CD4-positive, alpha-beta T cell (primary cell): ENCODE measurements around the gene AREG. TPM values are rescaled to one million over a fixed set of nuclear protein-coding genes. Genes with fewer than 3 reads are reported as not detected.

ENCODE experiments used
- ATAC-seq: fragments of 200-7000 bp; cut with Tn5 transposase; one replicate; pipeline ENCODE4 v1.10.0; 2022; ENCODE audit warnings: mild to moderate bottlenecking; ENCODE audit not compliant: poor library complexity
- CTCF ChIA-PET: fragments of 350-600 bp; sonication (Branson Sonifier 250); formaldehyde crosslinking; loops from one replicate; lab custom pipeline; 2021; ENCODE audit warnings: antibody characterized with exemption, inconsistent platforms; lab: Charles Lee
- POLR2A ChIA-PET: fragments of 350-600 bp; sonication (Branson Sonifier 250); formaldehyde crosslinking; loops from one replicate; lab custom pipeline; 2021; ENCODE audit warnings: antibody characterized with exemption, inconsistent platforms; lab: Charles Lee
- DNase-seq, 14 experiments: peaks; one replicate each; pipeline ENCODE4 v3.0.0-alpha.2; 2013 to 2020; ENCODE audit warnings: mixed read lengths in 2 of 14
- H3K27ac ChIP-seq, 2 donors: one replicate each; pipeline versions ENCODE4 v1.5.1 to v1.7.0; 2013; ENCODE audit warnings: low read length in 2 of 2, low read depth in 1 of 2, mild to moderate bottlenecking in 1 of 2
- H3K27me3 ChIP-seq, 2 experiments: 1 replicate in 1 of 2; 2 replicates in 1 of 2; pipeline versions ENCODE4 v1.6.1 to v1.7.0; 2013; ENCODE audit warnings: low read length in 2 of 2, control low read depth in 1 of 2, mild to moderate bottlenecking in 1 of 2, moderate library complexity in 1 of 2; ENCODE audit not compliant: insufficient read depth in 2 of 2, control insufficient read depth in 1 of 2
- H3K36me3 ChIP-seq: one replicate; pipeline ENCODE4 v1.6.1; 2013; ENCODE audit warnings: low read length, control low read depth; ENCODE audit not compliant: insufficient read depth
- H3K4me1 ChIP-seq: one replicate; pipeline ENCODE4 v1.6.1; 2013; ENCODE audit warnings: low read length, control low read depth; ENCODE audit not compliant: insufficient read depth
- H3K4me3 ChIP-seq: one replicate; pipeline ENCODE4 v1.5.1; 2013; ENCODE audit warnings: mild to moderate bottlenecking, low read length, moderate library complexity
- H3K9me3 ChIP-seq, 2 experiments: 1 replicate in 1 of 2; 2 replicates in 1 of 2; pipeline versions ENCODE4 v1.6.1 to v1.7.0; 2013; ENCODE audit warnings: low read length in 2 of 2, mild to moderate bottlenecking in 2 of 2, control low read depth in 1 of 2, moderate library complexity in 1 of 2; ENCODE audit not compliant: control insufficient read depth in 1 of 2, insufficient read depth in 1 of 2
- H3K27ac Mint-ChIP-seq: one replicate; pipeline ENCODE4 v1.8.0; 2020; ENCODE audit warnings: mixed read lengths
- H3K27me3 Mint-ChIP-seq: one replicate; pipeline ENCODE4 v1.8.0; 2021; ENCODE audit warnings: mixed read lengths
- H3K36me3 Mint-ChIP-seq: one replicate; pipeline ENCODE4 v1.8.0; 2021; ENCODE audit warnings: low read depth, mixed read lengths
- H3K4me1 Mint-ChIP-seq: one replicate; pipeline ENCODE4 v1.8.0; 2021; ENCODE audit warnings: low read depth, mixed read lengths
- H3K4me3 Mint-ChIP-seq: one replicate; pipeline ENCODE4 v1.8.0; 2020; ENCODE audit warnings: mild to moderate bottlenecking, mixed read lengths
- H3K9me3 Mint-ChIP-seq: one replicate; pipeline ENCODE4 v1.8.0; 2020; ENCODE audit warnings: mixed read lengths
- CTCF ChIP-seq: fragments of 200-600 bp; IDR thresholded peaks from one replicate; pipeline ENCODE4 v1.8.0; 2022; ENCODE audit warnings: antibody characterized with exemption, mild to moderate bottlenecking
- intact Hi-C, 2 experiments: fragments of 100-400 bp; cut with DNase I in 1 of 2; cut with micrococcal nuclease in 1 of 2; formaldehyde crosslinking; loops; one replicate each; pipeline versions ENCODE4 v1.15.1 to v1.9.0; 2023 to 2025; cut with DNase I, micrococcal nuclease
- total RNA-seq, 174 experiments: library from RNA in 2 of 174; stranded (reverse) in 2 of 174; gene quantifications; one replicate each; pipeline ENCODE4 v1.2.3 and lab custom pipeline; 2021 to 2026

The AREG gene
- total RNA-seq, 2 experiments from 2014 or later = 57.9 to 63.8 TPM

- Mint-ChIP-seq H3K4me1 (no peaks in the 10 kb centered on the region), H3K4me3 (no peak overlapping the region), H3K27ac (no peak overlapping the region), H3K36me3 (no peaks in the 10 kb centered on the region), H3K27me3 (peaks cover 5% of the 10 kb centered on the region), H3K9me3 (peaks cover 6% of the 10 kb centered on the region)
- no peak overlapping the region for H3K27ac ChIP-seq
- POLR2A ChIA-PET = interaction anchor here (1.5 kb wide), 1 partner anchor 12 kb away, joined by 4 read pairs; the partner anchor contains the start of gene AREG
- TF ChIP-seq CTCF = no peak
- no peaks in the 10 kb centered on the region for H3K36me3 ChIP-seq
- H3K9me3 ChIP-seq = peaks cover 0 to 4% of the 10 kb centered on the region in 2 experiments
- CTCF ChIA-PET = interaction anchor here (0.5 to 1.2 kb wide), 3 partner anchors 10 to 1167 kb away, joined by 3 to 6 read pairs (median 3); partner anchors contain the start of gene AREG
- ATAC-seq (no peak), DNase-seq (no peak)
- no peak overlapping the region for H3K4me3 ChIP-seq
- no peaks in the 10 kb centered on the region for H3K27me3 ChIP-seq
- H3K4me1 ChIP-seq = no peaks in the 10 kb centered on the region
- intact Hi-C loops = no loop called here
Measured at GRCh38 chr4:74456849-74457395, 12.0 kb downstream of the AREG start.

GRCh38 chr4:74460833-74461232, 15.9 kb downstream of the AREG start:
- POLR2A ChIA-PET = interaction anchor here (0.6 kb wide), 1 partner anchor 78 kb away, joined by 4 read pairs; no protein-coding TSS in a partner anchor
- no peak overlapping the region for H3K27ac Mint-ChIP-seq

GRCh38 chr4:74463123-74463522, 18.2 kb downstream of the AREG start:
- DNase-seq (no peak), ATAC-seq (no peak)
- H3K9me3 Mint-ChIP-seq = peaks cover 6% of the 10 kb centered on the region
- H3K9me3 ChIP-seq = peaks cover 0 to 4% of the 10 kb centered on the region in 2 experiments
- H3K27ac ChIP-seq = no peak overlapping the region
- no peaks in the 10 kb centered on the region for H3K4me1 ChIP-seq
- H3K36me3 Mint-ChIP-seq = no peaks in the 10 kb centered on the region
- ChIA-PET POLR2A (interaction anchor here (1.1 kb wide), 1 partner anchor 18 kb away, joined by 3 read pairs; the partner anchor contains the start of gene AREG), CTCF (no interaction called here)
- H3K36me3 ChIP-seq = no peaks in the 10 kb centered on the region
- H3K27me3 ChIP-seq = no peaks in the 10 kb centered on the region
- no peak overlapping the region for H3K4me3 ChIP-seq
- intact Hi-C loops = loop anchor here in 1 of 2 experiments (5.0 kb wide), 1 partner anchor 41 kb away; no protein-coding TSS in a partner anchor
- H3K27ac Mint-ChIP-seq = no peak overlapping the region
- H3K4me3 Mint-ChIP-seq = no peak overlapping the region
- TF ChIP-seq CTCF = no peak
- peaks cover 5% of the 10 kb centered on the region for H3K27me3 Mint-ChIP-seq
- no peaks in the 10 kb centered on the region for H3K4me1 Mint-ChIP-seq

More at GRCh38 chr4:74460833-74461232, 15.9 kb downstream of the AREG start:
- DNase-seq (no peak), ATAC-seq (no peak)
- Histone ChIP-seq H3K4me1 (no peaks in the 10 kb centered on the region), H3K27ac (no peak overlapping the region), H3K4me3 (no peak overlapping the region), H3K27me3 (no peaks in the 10 kb centered on the region), H3K9me3 (peaks cover 0 to 4% of the 10 kb centered on the region in 2 experiments), H3K36me3 (no peaks in the 10 kb centered on the region)
- intact Hi-C loops = loop anchor here in 1 of 2 experiments (5.0 kb wide), 1 partner anchor 39 kb away; no protein-coding TSS in a partner anchor
- peaks cover 6% of the 10 kb centered on the region for H3K9me3 Mint-ChIP-seq
- H3K4me1 Mint-ChIP-seq = no peaks in the 10 kb centered on the region
- CTCF ChIA-PET = no interaction called here
- no peaks in the 10 kb centered on the region for H3K36me3 Mint-ChIP-seq
- H3K4me3 Mint-ChIP-seq = no peak overlapping the region
- TF ChIP-seq CTCF = no peak
- peaks cover 5% of the 10 kb centered on the region for H3K27me3 Mint-ChIP-seq
